ENCODE results near the gene DOCK2.

GRCh38 chr5:169904059-169904458 lies 267.0 kb downstream of the DOCK2 start:
- TF ChIP-seq RCOR1 (IDR thresholded peaks at IDR 0.05; ENCODE audit: low read depth, low read length) (no peak), HEYL (CRISPR knock-in tag; IDR thresholded peaks at IDR 0.05) (no peak), RAD21 (conservative IDR thresholded peaks at IDR 0.05 in 1 of 2, IDR thresholded peaks at IDR 0.05 in 1 of 2) (no peak)

Measured in A549 (cell line).